ENCODE measurements around the gene MCM6. TPM values are rescaled to one million over a fixed set of nuclear protein-coding genes. Genes with fewer than 3 reads are reported as not detected.

Gene MCM6
- polyA plus RNA-seq, 3 donors = 1.3 to 2.2 (median 1.7) TPM

GRCh38 chr2:135826544-135826943, 49.7 kb downstream of the MCM6 start:
- no peak overlapping the region for H3K27ac ChIP-seq (ENCODE audit: low read depth in 1 of 2, low read length in 2 of 2)
- Mint-ChIP-seq H3K36me3 (peaks cover 0 to 6% of the 10 kb centered on the region in 2 donors), H3K9me3 (peaks cover 11 to 18% (median 14%) of the 10 kb centered on the region in 7 donors), H3K27me3 (ENCODE audit: low read depth in 3 of 3) (peaks cover under 1 to 3% (median 2%) of the 10 kb centered on the region in 3 donors), H3K4me3 (no peak overlapping the region), H3K4me1 (no peaks in the 10 kb centered on the region), H3K27ac (no peak overlapping the region)
- H3K27me3 ChIP-seq (ENCODE audit: control insufficient read depth in 2 of 2, insufficient read depth in 2 of 2, low read length in 2 of 2) = no peaks in the 10 kb centered on the region
- intact Hi-C loops (cut with micrococcal nuclease) = no loop called here
- H3K9ac ChIP-seq (ENCODE audit: insufficient read depth, low read length, poor library complexity, severe bottlenecking) = no peak overlapping the region
- no peaks in the 10 kb centered on the region for H3K4me1 ChIP-seq (ENCODE audit: control insufficient read depth in 1 of 2, insufficient read depth in 2 of 2, low read length in 2 of 2)
- no peak for TF ChIP-seq CTCF (IDR thresholded peaks at IDR 0.05)
- no peak overlapping the region for H3K4me3 ChIP-seq (replicated peaks in 1 of 3; ENCODE audit: low read depth in 2 of 3, low read length in 3 of 3)
- no peaks in the 10 kb centered on the region for H3K79me2 ChIP-seq (ENCODE audit: insufficient read depth, low read length)
- WGBS (ENCODE audit: insufficient coverage) = 81% methylated on average over 5 of the region's 6 CpGs
- H2AFZ ChIP-seq (ENCODE audit: insufficient read depth, low read depth, low read length, poor library complexity, severe bottlenecking) = no peak overlapping the region
- H3K36me3 ChIP-seq (replicated peaks in 1 of 2; ENCODE audit: control insufficient read depth in 1 of 2, insufficient read depth in 2 of 2, low read length in 2 of 2) = no peaks in the 10 kb centered on the region
- H3K4me2 ChIP-seq (replicated peaks; ENCODE audit: extremely low read depth, low read length, poor library complexity, severe bottlenecking) = no peak overlapping the region
- H4K20me1 ChIP-seq (ENCODE audit: insufficient read depth, low read length) = no peaks in the 10 kb centered on the region
- no peak for DNase-seq
- peaks cover 10 to 14% of the 10 kb centered on the region in 2 donors for H3K9me3 ChIP-seq (replicated peaks in 1 of 2; ENCODE audit: control insufficient read depth in 1 of 2, insufficient read depth in 1 of 2, low read length in 2 of 2)

- Histone ChIP-seq H3K36me3 (replicated peaks in 1 of 2; ENCODE audit: control insufficient read depth in 1 of 2, insufficient read depth in 2 of 2, low read length in 2 of 2) (no peaks in the 10 kb centered on the region), H3K4me3 (replicated peaks in 1 of 3; ENCODE audit: low read depth in 2 of 3, low read length in 3 of 3) (no peak overlapping the region), H3K27ac (ENCODE audit: low read depth in 1 of 2, low read length in 2 of 2) (no peak overlapping the region), H2AFZ (ENCODE audit: insufficient read depth, low read depth, low read length, poor library complexity, severe bottlenecking) (peak overlapping the region; percentile 29), H3K4me2 (replicated peaks; ENCODE audit: extremely low read depth, low read length, poor library complexity, severe bottlenecking) (no peak overlapping the region), H3K9ac (ENCODE audit: insufficient read depth, low read length, poor library complexity, severe bottlenecking) (no peak overlapping the region), H3K79me2 (ENCODE audit: insufficient read depth, low read length) (no peaks in the 10 kb centered on the region), H3K4me1 (ENCODE audit: control insufficient read depth in 1 of 2, insufficient read depth in 2 of 2, low read length in 2 of 2) (no peaks in the 10 kb centered on the region), H3K27me3 (ENCODE audit: control insufficient read depth in 2 of 2, insufficient read depth in 2 of 2, low read length in 2 of 2) (no peaks in the 10 kb centered on the region), H3K9me3 (replicated peaks in 1 of 2; ENCODE audit: control insufficient read depth in 1 of 2, insufficient read depth in 1 of 2, low read length in 2 of 2) (peaks cover 10 to 14% of the 10 kb centered on the region in 2 donors), H4K20me1 (ENCODE audit: insufficient read depth, low read length) (no peaks in the 10 kb centered on the region)
- TF ChIP-seq CTCF (IDR thresholded peaks at IDR 0.05) = no peak
- DNase-seq = no peak
- Mint-ChIP-seq H3K4me1 (peaks cover 6% of the 10 kb centered on the region), H3K27ac (no peak overlapping the region), H3K36me3 (peaks cover 0 to 6% of the 10 kb centered on the region in 2 donors), H3K9me3 (peaks cover 11 to 18% (median 14%) of the 10 kb centered on the region in 7 donors), H3K4me3 (no peak overlapping the region), H3K27me3 (ENCODE audit: low read depth in 3 of 3) (peaks cover 1 to 3% (median 2%) of the 10 kb centered on the region in 3 donors)
- 30% methylated on average over 10 of the region's 11 CpGs for WGBS (ENCODE audit: insufficient coverage)
- intact Hi-C loops (cut with micrococcal nuclease) = no loop called here
Observed at GRCh38 chr2:135825550-135826176, 50.6 kb downstream of the MCM6 start.

All from CD14-positive monocyte (primary cell).